GM19193 (cell line): ENCODE results near the gene OR2A12.

Experiments
- POLR2A ChIP-seq: IDR thresholded peaks from 4 replicates; pipeline ENCODE4 v1.6.1; 2011; ENCODE audit not compliant: insufficient read depth, insufficient read length; ENCODE audit errors: extremely low read depth

The OR2A12 gene

DNA sequence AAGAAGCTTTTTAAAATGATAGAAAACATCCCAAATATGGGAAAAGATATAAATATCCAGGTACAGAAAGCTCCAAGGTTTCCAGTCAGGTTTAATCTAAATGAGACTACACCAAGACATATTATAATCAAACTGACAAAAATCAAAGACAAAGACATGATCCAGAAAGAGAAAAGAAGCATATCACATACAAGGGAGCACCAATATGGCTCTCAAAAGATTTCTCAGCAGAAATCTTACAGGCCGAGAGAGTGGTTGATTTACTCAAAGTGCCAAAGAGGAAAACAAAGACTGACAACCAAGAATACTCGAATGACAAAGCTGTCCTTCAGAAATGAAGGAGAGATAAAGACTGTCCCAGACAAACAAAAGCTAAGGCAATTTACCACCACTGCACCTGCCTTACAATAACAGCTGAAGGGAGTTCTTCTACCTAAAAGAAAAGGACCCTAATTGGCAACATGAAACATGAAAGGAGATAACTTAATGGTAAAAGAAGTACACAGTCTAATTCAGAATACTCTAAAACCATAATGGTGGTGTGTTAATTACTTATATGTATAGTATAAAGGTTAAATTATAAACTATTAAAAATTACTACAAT lies 62.2 kb downstream of the OR2A12 start:
- TF ChIP-seq POLR2A = no peak
